Stimulated activated CD4-positive, alpha-beta T cell treated with anti-CD3 and anti-CD28 coated beads, Interleukin-15, amount 100 ng/mL, for 1 hour (primary cell): Measurements from ENCODE around the gene FAF2.
"Not testable (repeated sequence)": the region's sequence is repeated elsewhere in the genome, so short reads cannot be mapped to it uniquely, and the experiment has no call there.

Experiments used
- DNase-seq, 2 donors: peaks; one replicate each; pipeline ENCODE4 v3.0.0-alpha.2; 2020; ENCODE audit warnings: low read depth in 1 of 2, low spot score in 1 of 2

Gene FAF2

GRCh38 chr5:176447978-176448608 is at the start of gene FAF2:
Gene FAF2 (plus strand): TSS chr5:176448385. CDS start chr5:176448408, 23 bp downstream.
- DNase-seq = peak; percentile 98

DNA sequence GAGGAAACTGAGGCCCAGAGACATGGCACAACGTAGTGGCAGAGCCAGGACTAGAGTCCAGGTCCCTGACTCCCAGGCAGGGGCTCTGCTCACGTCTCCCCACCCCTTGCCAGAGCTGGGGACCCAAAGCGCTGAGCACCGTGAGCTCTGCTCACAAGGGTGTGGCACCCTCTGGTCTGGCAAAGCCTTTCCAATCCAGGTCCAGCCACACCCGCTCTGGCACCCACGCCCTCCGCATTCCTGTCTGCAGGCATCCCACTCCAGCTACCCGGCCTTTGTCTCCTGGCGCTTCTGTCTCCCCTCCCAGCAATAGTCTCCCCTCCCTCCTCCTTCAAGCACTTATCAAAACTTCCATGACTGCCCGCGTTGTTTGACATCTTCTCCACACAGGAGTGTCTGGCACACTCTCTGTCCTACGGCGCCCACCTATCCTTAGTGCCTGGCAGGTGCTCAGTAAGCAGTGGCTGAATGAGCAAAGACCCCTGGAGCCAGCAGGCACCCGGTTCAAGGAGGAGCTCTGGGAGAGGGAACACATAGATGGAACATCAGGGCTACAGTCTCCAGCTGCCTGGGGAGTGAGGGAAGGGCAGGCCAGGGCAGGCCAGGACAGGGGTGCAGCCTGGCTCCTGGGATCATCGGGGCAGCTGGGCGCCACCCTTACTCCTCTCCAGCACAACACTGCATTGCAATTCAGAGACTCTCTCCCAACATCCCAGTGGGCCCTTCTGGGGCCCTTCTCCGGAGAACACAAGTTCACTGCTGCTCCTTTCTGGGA is 47.6 kb upstream of the FAF2 start:
- no peak for DNase-seq

DNA sequence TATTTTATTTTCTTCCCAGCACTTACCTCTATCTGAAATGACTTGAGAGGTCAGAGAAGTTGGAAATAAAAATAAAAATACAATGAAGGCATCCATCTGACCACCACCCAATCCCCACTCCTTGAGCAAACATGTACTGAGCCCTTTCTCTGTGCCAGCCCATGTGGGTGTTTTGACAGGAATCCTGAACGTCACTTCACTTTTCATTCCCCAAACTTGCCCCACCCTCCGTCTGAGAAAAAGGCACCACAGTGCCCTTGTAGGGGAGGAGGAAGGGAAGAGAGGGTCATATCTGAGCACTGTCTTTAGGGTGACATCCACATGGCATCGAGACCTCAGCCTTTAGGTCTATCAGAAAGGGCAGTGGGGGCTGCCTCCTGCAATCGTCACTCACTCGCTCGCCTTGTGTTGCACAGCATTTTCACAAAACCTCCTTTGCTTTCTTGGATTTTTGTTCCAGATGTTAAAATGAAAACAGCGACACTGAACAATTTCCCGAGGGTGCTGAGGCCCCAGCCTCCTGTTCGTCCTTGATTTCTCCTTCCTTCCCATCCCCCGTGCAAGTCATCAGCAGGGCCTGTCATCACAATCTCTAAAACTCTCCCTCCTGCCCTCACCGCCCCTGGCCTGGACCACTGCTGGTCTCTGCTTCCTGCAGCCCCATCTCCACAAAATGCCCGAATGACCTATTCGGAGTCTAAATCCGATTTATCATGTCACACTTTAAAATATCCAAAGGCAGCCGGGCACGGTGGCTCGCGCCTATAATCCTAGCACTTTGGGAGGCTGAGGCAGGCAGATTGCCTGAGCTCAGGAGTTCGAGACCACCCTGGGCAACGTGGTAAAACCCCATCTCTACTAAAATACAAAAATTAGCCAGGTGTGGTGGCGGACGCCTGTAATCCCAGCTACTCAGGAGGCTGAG is 46.6 kb upstream of the FAF2 start:
- no peak for DNase-seq

DNA sequence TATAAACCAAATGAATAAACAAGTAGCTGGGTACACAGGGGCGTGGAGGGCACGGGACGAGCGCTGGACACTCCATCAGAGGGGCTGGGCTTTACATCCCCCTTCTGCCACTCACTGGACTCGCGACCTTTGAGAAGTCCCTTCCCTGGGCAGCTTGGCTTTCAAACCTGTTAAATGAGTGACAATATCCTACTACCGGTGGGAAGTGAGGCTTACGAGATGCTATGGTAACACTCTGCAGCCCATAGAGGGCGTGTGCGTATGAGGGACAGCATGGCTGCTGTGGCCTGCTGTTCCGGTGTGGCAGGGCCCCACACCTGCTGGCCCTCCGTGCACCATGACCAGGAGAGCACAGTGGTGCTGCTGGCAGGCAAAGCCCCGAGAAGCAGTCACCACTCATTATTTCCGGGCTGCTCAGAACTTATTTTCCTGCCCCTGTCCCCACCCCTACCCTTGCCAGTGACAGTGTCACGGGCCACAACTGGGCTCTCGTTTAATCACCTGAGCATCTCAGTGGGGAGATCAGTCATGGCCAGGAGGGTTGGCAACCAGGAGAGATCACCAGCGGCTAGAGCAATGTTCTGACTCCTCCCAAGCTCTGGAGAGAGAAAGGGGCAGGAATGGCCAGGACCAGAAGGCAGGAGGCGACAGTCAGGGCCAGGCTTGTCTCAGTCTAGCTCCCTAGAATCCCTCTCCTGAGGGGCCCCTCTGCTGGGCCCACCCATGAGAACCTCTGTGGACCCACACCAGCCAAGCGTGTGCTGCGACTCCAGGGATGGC is 42.3 kb upstream of the FAF2 start:
- no peak for DNase-seq

GRCh38 chr5:176406436-176407052 is 41.6 kb upstream of the FAF2 start:
- no peak for DNase-seq

DNA sequence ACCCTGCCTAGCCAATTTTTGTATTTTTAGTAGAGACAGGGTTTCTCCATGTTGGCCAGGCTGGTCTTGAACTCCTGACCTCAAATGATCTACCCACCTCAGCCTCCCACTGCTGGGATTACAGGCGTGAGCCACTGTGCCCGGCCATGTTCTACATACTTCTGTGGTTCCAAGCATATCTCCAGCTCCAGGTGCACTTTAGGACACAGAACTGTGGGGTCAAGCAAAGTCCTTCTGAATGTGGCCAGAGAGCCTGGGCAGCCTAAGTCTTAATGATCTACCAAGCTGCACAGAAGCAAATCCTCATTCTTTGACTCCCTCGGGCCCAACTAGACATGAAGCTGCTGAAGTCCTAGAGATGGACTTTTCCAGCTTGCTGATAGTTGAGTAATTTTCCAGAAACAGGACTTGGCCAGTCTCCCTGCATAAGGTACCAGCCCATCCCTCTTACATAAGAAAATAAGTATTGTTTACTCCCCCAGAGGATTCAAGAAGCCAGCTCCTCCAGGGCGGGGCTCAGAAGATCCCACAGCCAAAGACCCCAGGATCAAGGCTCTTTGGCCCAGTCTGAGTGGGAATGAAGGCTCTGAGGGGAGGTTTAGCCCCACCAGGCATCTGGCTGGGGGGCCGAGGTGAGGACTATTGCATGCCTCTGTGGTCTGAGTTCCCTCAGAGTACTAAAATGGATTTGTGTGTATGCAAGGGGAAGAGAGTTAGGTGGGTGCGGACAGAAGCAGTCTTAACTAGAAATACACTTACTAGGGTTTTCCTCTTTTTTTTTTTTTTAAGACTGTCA is 40.5 kb upstream of the FAF2 start:
- DNase-seq = no peak

DNA sequence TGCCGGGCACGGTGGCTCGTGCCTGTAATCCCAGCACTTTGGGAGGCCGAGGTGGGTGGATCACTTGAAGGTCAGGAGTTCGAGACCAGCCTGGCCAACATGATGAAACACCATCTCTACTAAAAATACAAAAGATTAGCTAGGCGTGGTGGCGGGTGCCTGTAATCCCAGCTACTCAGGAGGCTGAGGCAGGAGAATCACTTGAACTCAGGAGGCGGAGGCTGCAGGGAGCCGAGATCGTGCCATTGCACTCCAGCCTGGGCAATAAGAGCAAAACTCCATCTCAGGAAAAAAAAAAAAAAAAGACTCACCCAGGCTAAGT is 40.0 kb upstream of the FAF2 start:
- DNase-seq = not testable (repeated sequence)

- no peak for DNase-seq
Observed at GRCh38 chr5:176408590-176408989, 39.6 kb upstream of the FAF2 start.

GRCh38 chr5:176409765-176410164 is 38.4 kb upstream of the FAF2 start:
- DNase-seq = no peak

GRCh38 chr5:176410486-176411180 is 37.6 kb upstream of the FAF2 start:
- DNase-seq = no peak

DNA sequence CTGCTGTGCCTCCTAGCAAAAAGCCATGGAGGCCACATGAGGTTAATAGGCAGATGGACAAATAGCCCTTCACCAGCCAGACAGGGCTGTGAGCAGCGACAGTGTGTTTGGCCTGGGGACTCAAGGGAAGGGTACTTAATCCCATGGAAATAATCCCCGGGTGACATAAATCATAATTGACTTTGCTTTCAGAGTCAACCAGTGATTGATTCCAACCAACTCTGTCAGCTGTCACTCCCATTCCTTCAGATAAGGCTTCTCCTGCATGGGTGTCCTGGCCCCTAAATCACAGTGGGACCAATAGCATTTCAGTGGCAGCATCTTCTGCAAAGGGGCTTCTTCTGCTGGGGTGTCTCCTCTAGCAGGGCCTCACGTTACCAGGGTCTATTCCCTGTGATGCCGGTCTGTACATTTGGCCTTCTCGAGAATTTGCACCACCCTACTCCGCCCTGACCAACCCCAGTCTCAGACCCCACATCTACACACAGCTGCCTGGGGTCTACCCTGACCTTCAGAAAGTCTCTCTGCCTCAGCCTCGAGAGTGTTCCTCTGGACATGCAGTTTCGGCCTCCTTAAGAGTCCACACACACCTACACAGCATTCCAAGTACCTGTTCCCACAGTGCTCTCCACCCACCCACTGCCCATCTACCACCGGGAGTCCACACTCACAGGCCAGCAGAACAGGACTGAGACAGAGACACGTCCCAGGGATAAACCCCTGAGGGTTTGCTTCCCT is 35.5 kb upstream of the FAF2 start:
- DNase-seq = no peak

GRCh38 chr5:176413255-176413565 is 35.0 kb upstream of the FAF2 start:
- no peak for DNase-seq

DNA sequence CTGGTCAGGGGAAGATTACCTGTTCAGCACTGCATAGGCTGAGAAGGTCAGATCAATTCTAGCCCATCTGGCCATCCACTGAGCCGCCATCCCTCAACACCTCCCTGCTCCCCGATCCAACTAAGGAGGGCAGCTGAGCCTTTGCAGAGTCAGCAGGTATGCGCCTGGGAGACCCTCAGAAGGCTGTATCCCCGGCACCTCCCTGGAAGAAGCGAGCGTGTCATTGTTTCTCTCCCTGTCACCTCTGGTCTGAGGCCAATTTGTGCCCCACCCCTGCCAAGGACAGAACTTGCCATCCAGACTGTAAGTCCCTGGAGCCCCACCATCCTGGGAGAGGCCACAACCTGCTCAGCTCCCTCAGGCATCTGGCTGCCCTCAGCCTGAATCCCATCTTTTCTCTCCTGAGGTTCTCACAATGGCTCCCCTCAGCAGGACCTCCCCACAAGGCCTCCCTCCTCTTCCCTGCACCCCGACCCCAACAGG is 34.4 kb upstream of the FAF2 start:
- DNase-seq = no peak

- DNase-seq = no peak
Observed at GRCh38 chr5:176414704-176415103, 33.5 kb upstream of the FAF2 start.

DNA sequence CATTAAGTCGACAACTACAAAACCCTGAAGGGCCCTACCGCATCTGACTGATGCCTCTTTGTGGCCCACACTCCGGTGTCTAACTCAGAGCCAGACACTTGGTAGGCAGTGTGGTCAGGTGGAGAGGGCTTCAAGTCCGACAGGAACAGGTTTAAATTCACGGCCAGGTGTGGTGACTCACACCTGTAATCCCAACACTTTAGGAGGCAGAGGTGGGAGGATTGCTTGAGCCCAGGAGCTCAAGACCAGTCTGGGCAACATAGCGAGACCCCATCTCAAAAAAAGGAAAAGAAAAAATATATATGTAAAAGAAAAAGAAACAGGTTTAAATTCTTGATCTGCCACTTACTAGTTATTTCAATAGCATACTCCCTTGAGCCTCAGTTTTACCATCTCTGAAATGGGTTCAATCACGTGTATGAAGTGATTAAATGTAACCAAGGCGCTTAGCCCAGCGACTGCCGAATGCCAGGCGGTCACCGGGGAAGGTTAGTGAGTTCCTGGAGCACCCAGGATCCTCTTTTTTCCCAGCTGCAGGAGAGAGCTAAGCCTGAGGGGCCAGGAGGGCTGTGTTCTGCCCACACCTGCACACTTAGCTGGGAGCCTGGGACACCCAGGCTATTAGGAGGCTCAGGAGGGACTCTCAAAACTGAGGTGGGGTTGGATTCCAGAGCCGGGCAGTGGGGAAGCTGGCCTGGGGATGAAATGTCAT is 32.8 kb upstream of the FAF2 start:
- DNase-seq = no peak

GRCh38 chr5:176415952-176416924 is 31.9 kb upstream of the FAF2 start, which contains the start of gene CLTB:
Gene CLTB (minus strand): TSS chr5:176416539. CDS start chr5:176416363, 176 bp downstream.
- DNase-seq = peak; percentile 90 to 91

GRCh38 chr5:176416965-176417364 is 31.2 kb upstream of the FAF2 start:
- DNase-seq = no peak
